Activated T-helper 1 cell treated with anti-CD3 and anti-CD28 coated beads, Interleukin-12 subunit alpha, Interleukin-12 subunit beta, Interleukin-2, Interleukin-4 antibody, amounts not matched to agents 30 ng/mL and 10 ng/mL and 1 ng/mL, durations not matched to agents 14 hours and 24 hours and 36 hours (primary cell): Measurements from ENCODE around the gene RBPJ. TPM values are rescaled to one million over a fixed set of nuclear protein-coding genes. Genes with fewer than 3 reads are reported as not detected.
"Not testable (repeated sequence)": the region's sequence is repeated elsewhere in the genome, so short reads cannot be mapped to it uniquely, and the experiment has no call there.

Experiments
- DNase-seq: peaks from one replicate; pipeline ENCODE4 v3.0.0; 2021; ENCODE audit warnings: low spot score
- H3K27ac Mint-ChIP-seq: one replicate; pipeline ENCODE4 v1.8.0; 2021; ENCODE audit warnings: mild to moderate bottlenecking, mixed read lengths
- H3K27me3 Mint-ChIP-seq: one replicate; pipeline ENCODE4 v1.8.0; 2022; ENCODE audit warnings: mild to moderate bottlenecking, moderate library complexity, mixed read lengths; ENCODE audit not compliant: insufficient read depth
- H3K36me3 Mint-ChIP-seq: one replicate; pipeline ENCODE4 v1.8.0; 2021; ENCODE audit warnings: low read depth, mixed read lengths
- H3K4me1 Mint-ChIP-seq: one replicate; pipeline ENCODE4 v1.8.0; 2021; ENCODE audit warnings: low read depth, mixed read lengths
- H3K4me3 Mint-ChIP-seq: one replicate; pipeline ENCODE4 v1.8.0; 2021; ENCODE audit warnings: mild to moderate bottlenecking, moderate library complexity, mixed read lengths
- H3K9me3 Mint-ChIP-seq: one replicate; pipeline ENCODE4 v1.8.0; 2021; ENCODE audit warnings: mixed read lengths
- intact Hi-C: fragments of 100-400 bp; cut with micrococcal nuclease; formaldehyde crosslinking; loops from one replicate; pipeline ENCODE4 v1.15.1; 2024
- total RNA-seq: library from RNA; stranded (reverse); gene quantifications from 2 replicates; pipeline ENCODE4 v1.2.3, GENCODE V29; 2022

The RBPJ gene
- total RNA-seq, 1 donor from 2014 or later: 455 TPM

- peak; percentile 39 for DNase-seq
- H3K4me1 Mint-ChIP-seq: peaks cover 66% of the 10 kb centered on the region
- no peaks in the 10 kb centered on the region for H3K27me3 Mint-ChIP-seq
- intact Hi-C loops: loop anchor here (2.0 kb wide), 3 partner anchors 14 to 48 kb away; no protein-coding TSS in a partner anchor
- peak overlapping the region; percentile 41 for H3K27ac Mint-ChIP-seq
- no peaks in the 10 kb centered on the region for H3K9me3 Mint-ChIP-seq
- H3K36me3 Mint-ChIP-seq: peaks cover 46% of the 10 kb centered on the region
- peak overlapping the region; percentile 3 for H3K4me3 Mint-ChIP-seq
Observed at GRCh38 chr4:26372525-26373172, 51.8 kb downstream of the RBPJ start.

DNA sequence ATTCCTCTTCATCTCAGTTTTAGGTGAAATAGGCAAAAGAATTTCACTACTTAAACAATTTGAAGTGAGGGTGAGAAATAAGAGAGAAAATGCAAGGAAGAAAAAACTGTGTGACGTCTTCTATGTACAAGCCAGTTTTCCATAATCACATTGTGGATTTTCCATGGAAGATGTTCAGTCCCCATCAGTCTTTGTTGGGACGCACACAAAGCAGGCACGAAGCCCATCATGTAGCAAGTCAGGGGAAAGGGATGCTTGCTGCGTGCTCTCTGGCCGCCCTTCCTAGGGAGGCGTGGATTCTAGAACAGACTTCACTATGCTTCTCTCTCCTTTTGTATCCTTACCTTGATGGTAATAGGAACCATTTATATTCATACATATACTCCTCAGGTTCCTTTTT, 54.7 kb downstream of the RBPJ start:
- peaks cover 61% of the 10 kb centered on the region for H3K4me1 Mint-ChIP-seq

DNA sequence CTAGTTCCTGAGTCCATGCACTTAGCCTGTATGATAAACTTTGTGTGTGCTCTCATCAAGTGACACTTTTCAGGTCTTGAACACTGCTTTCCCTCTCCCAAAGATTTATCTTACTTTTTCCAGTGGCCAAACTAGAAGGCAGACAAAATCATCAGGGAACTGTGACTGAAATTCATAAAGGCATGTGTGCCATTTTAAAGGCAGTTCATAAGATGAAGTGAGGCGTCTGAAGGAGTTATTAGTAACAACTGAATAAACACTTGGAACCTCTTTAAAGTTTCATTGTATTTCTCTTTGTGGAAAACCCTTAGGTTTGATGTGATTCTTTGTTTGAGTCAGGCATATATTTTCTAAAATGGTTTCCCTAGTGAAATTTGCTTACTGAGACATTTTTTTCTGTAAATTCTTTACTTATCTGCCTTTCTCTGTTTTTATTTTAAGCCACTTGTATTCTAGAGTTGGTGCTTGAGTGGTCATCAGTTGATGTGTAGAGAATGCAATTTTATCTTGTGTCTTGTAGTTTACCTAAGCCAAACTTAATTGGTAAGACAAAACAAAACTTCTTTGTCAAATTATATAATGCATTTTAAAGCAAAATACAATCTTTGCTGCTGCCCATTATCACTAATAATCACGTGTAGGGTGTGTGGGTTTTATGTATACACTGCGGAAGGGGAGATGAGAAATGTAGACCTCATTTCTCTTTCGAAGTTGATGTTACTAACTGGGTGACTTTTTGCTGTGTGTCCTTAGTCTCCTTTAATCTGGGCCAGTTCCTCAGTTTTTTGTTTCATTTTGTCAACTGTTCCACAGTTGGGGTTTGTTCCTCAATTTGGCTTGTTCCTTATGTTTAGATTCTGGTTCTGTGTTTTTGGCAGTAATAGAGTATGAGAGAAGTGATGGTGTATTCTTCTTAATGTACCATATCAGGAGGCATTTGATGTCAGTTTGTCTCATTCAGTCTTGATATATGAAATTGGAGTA, 56.8 kb downstream of the RBPJ start:
- no peaks in the 10 kb centered on the region for H3K9me3 Mint-ChIP-seq
- H3K36me3 Mint-ChIP-seq: peaks cover 34% of the 10 kb centered on the region
- intact Hi-C loops: loop anchor here (5.0 kb wide), 1 partner anchor 35 kb away; no protein-coding TSS in a partner anchor
- H3K27ac Mint-ChIP-seq: peak overlapping the region; percentile 7
- no peak overlapping the region for H3K4me3 Mint-ChIP-seq
- DNase-seq: no peak
- no peaks in the 10 kb centered on the region for H3K27me3 Mint-ChIP-seq
- peaks cover 58% of the 10 kb centered on the region for H3K4me1 Mint-ChIP-seq

More for the DNA sequence above, 54.7 kb downstream of the RBPJ start:
- intact Hi-C loops: loop anchor here (5.0 kb wide), 1 partner anchor 37 kb away; no protein-coding TSS in a partner anchor
- Mint-ChIP-seq H3K4me3 (no peak overlapping the region), H3K27ac (no peak overlapping the region), H3K36me3 (peaks cover 38% of the 10 kb centered on the region), H3K9me3 (no peaks in the 10 kb centered on the region), H3K27me3 (no peaks in the 10 kb centered on the region)
- no peak for DNase-seq

GRCh38 chr4:26379837-26380236, 59.0 kb downstream of the RBPJ start:
- H3K4me1 Mint-ChIP-seq: peaks cover 48% of the 10 kb centered on the region
- H3K36me3 Mint-ChIP-seq: peaks cover 27% of the 10 kb centered on the region

GRCh38 chr4:26380740-26381139, 59.9 kb downstream of the RBPJ start:
- Mint-ChIP-seq H3K4me3 (no peak overlapping the region), H3K27ac (no peak overlapping the region), H3K4me1 (peaks cover 49% of the 10 kb centered on the region), H3K27me3 (no peaks in the 10 kb centered on the region), H3K36me3 (peaks cover 24% of the 10 kb centered on the region), H3K9me3 (no peaks in the 10 kb centered on the region)
- no peak for DNase-seq
- intact Hi-C loops: no loop called here

More at GRCh38 chr4:26379837-26380236, 59.0 kb downstream of the RBPJ start:
- H3K27me3 Mint-ChIP-seq: no peaks in the 10 kb centered on the region
- H3K9me3 Mint-ChIP-seq: no peaks in the 10 kb centered on the region
- no peak for DNase-seq
- no peak overlapping the region for H3K4me3 Mint-ChIP-seq
- intact Hi-C loops: loop anchor here (5.0 kb wide), 1 partner anchor 32 kb away; no protein-coding TSS in a partner anchor
- H3K27ac Mint-ChIP-seq: no peak overlapping the region

DNA sequence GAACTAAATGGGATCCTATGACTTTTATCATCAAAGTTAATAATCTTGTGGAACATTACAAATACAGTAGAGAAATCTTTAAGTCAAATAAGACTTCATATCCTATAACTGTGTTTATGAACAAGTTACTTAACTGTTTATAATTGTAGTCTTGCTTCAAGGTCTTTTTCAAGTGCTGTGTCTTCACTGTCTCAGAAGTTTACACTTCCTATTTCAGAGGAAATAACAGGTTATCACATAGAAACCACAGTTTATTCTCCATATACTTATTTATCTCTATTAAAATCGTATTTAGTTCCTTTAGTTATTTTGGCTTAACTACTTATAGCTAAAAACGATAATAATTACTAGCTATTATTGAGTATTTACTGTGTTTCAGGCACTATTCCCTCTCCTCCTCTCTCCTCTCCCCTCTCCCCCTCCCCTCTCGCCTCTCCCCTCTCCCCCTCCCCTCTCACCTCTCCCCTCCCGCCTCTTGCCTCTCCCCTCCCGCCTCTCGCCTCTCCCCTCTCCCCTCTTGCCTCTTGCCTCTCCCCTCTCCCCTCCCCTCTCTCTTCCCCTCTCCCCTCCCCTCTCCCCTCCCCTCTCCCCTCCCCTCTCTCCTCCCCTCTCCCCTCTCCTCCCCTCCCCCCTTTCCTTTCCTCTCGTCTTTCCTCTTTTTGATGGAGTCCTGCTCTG, 63.7 kb downstream of the RBPJ start:
- H3K9me3 Mint-ChIP-seq: no peaks in the 10 kb centered on the region
- peaks cover 34% of the 10 kb centered on the region for H3K36me3 Mint-ChIP-seq
- H3K27me3 Mint-ChIP-seq: no peaks in the 10 kb centered on the region
- H3K4me1 Mint-ChIP-seq: peaks cover 46% of the 10 kb centered on the region
- intact Hi-C loops: no loop called here
- DNase-seq: no peak
- no peak overlapping the region for H3K27ac Mint-ChIP-seq
- H3K4me3 Mint-ChIP-seq: no peak overlapping the region

DNA sequence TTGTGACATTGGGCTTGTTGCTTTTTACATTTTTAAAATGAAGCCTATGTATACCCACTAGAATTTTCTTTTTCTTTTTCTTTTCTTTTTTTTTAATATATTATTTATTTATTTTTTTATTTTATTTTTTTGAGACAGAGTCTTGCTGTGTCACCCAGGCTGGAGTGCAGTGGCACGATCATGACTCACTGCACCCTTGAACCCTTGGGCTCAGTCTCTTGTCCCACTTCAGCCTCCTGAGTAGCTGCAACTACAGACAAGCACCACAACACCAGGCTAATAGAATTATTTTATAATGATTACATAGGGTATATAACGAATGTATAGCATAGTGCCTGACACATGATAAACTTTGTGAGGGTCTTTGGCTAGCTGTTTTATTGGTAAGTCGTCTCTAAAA, 64.9 kb downstream of the RBPJ start:
- DNase-seq: no peak
- H3K36me3 Mint-ChIP-seq: peaks cover 42% of the 10 kb centered on the region
- H3K4me1 Mint-ChIP-seq: peaks cover 44% of the 10 kb centered on the region
- H3K9me3 Mint-ChIP-seq: no peaks in the 10 kb centered on the region
- intact Hi-C loops: loop anchor here (2.0 kb wide), 1 partner anchor 13 kb away; no protein-coding TSS in a partner anchor
- no peak overlapping the region for H3K4me3 Mint-ChIP-seq
- no peak overlapping the region for H3K27ac Mint-ChIP-seq
- H3K27me3 Mint-ChIP-seq: no peaks in the 10 kb centered on the region

DNA sequence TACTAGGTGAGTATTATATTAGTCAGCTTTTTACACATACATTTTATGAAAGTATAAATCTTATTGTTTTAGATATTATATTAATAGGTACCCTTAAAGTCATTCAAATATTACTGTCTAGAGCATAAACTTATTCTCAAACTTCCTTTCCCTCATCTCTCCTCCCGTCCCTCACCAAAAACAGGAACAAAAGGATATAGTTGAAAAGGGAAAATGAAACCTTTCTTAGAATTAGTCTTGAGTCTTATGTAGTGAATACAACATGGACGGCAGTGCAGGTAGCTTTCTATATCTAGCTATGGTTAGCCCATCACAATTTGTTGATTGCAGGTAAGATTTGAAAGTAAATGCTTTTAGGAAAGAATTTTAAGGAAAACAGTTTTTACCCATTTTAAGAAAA, 65.6 kb downstream of the RBPJ start:
- Mint-ChIP-seq H3K9me3 (no peaks in the 10 kb centered on the region), H3K36me3 (peaks cover 45% of the 10 kb centered on the region), H3K4me1 (peaks cover 38% of the 10 kb centered on the region), H3K4me3 (no peak overlapping the region), H3K27me3 (no peaks in the 10 kb centered on the region), H3K27ac (no peak overlapping the region)
- DNase-seq: no peak
- intact Hi-C loops: loop anchor here (2.0 kb wide), 1 partner anchor 14 kb away; no protein-coding TSS in a partner anchor

GRCh38 chr4:26388671-26389070, 67.9 kb downstream of the RBPJ start:
- Mint-ChIP-seq H3K36me3 (peaks cover 47% of the 10 kb centered on the region), H3K9me3 (no peaks in the 10 kb centered on the region), H3K27me3 (no peaks in the 10 kb centered on the region), H3K27ac (peak overlapping the region; percentile 42), H3K4me1 (peaks cover 34% of the 10 kb centered on the region), H3K4me3 (no peak overlapping the region)
- no peak for DNase-seq
- intact Hi-C loops: loop anchor here (2.0 kb wide), 1 partner anchor 16 kb away; no protein-coding TSS in a partner anchor

- H3K4me1 Mint-ChIP-seq: peaks cover 38% of the 10 kb centered on the region
- DNase-seq: no peak
- no peak overlapping the region for H3K4me3 Mint-ChIP-seq
- peaks cover 31% of the 10 kb centered on the region for H3K36me3 Mint-ChIP-seq
- intact Hi-C loops: no loop called here
- H3K9me3 Mint-ChIP-seq: no peaks in the 10 kb centered on the region
- H3K27me3 Mint-ChIP-seq: no peaks in the 10 kb centered on the region
- no peak overlapping the region for H3K27ac Mint-ChIP-seq
Observed at GRCh38 chr4:26397086-26397485, 76.3 kb downstream of the RBPJ start.

DNA sequence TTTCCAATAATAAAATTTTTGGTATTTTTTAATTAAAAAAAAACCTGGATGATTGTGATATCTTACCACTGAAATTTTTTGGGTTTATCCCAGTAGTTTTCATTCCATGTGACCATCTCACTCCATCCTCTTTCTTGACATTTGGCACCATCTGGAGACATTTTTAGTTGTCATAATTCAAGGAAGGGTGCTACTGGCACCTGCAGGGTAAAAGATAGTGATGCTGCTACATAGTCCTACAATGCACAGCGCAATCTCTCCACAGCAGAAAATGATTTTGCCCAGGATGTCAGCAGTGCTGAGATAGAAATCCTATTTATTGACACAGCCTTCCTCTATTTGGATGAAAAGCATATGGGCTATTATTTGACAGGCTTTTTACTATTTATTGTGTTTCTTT, 79.3 kb downstream of the RBPJ start:
- peaks cover 54% of the 10 kb centered on the region for H3K4me1 Mint-ChIP-seq
- intact Hi-C loops: no loop called here
- H3K4me3 Mint-ChIP-seq: no peak overlapping the region
- H3K27me3 Mint-ChIP-seq: no peaks in the 10 kb centered on the region
- no peak for DNase-seq
- H3K36me3 Mint-ChIP-seq: peaks cover 42% of the 10 kb centered on the region
- peaks cover 4% of the 10 kb centered on the region for H3K9me3 Mint-ChIP-seq
- no peak overlapping the region for H3K27ac Mint-ChIP-seq

DNA sequence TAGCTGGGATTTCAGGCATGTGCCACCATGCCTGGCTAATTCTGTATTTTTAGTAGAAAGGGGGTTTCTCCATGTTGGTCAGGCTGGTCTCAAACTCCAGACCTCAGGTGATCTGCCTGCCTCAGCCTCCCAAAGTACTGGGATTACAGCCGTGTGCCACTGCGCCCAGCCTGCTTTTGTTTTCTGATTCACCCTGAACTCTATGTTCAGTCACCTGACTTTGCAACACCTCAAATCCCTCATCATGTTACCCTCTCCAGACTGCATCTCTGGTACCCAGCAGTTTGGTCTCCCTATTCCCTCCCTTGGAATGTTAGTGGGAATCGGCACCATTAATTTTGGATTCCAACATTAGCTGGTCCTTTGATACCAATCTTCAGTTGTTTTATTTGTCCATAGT, 81.2 kb downstream of the RBPJ start:
- Mint-ChIP-seq H3K36me3 (peaks cover 48% of the 10 kb centered on the region), H3K9me3 (peaks cover 16% of the 10 kb centered on the region), H3K4me1 (peaks cover 46% of the 10 kb centered on the region)
- H3K27ac Mint-ChIP-seq, H3K27me3 Mint-ChIP-seq, intact Hi-C loops, H3K4me3 Mint-ChIP-seq, DNase-seq: not testable (repeated sequence)
